ENCODE data around the gene VEPH1. TPM values are rescaled to one million over a fixed set of nuclear protein-coding genes. Genes with fewer than 3 reads are reported as not detected.

Gene VEPH1
- total and polyA plus RNA-seq, 9 of the 15 experiments (the other 6 are each of a cell fraction or from before 2014, with no cell fraction given): 4.5 to 15.6 (median 5.8) TPM

DNA sequence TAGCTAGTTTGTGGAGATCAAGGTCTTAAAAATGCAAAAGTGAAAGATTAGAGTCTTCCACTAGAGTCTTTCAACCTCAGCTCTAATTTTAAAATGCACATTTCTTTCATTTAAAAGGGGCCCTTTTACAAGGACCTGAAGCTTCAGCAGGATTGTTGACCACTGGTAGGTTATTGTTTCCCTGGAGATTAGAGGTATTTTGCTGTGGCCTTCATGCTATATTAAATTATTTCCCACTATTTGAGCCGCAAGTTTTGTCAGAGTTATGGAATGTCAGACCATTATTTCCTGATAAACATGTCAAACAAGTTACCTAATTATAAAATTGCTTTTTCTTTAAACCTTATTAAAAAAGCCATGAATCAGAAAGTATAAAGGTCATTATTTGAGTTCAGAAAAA, 240.2 kb downstream of the VEPH1 start:
- no peak overlapping the region for H3K4me2 ChIP-seq (ENCODE audit: insufficient read depth, low read length)
- no peak overlapping the region for H2AFZ ChIP-seq (ENCODE audit: low read depth, low read length)

DNA sequence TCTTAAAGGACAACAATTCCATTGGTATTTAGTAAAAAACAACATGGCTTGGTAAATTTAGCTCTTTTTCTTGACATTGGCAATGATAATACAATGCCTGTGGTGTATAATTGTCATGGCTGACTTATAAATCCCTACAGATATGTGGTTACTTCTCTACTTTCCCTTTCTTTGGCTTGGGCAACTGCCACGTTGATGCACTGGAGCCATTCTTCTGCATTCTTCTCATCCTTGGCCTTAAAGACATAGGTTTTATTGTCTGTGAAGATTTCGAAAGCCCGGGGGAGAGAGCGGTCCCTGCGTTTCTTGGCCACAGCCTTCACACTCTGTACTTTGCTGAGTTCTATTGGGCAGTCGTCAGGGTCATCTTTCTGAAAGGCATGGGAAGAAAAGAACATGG, 242.2 kb downstream of the VEPH1 start:
- Histone ChIP-seq H4K20me1 (replicated peaks; ENCODE audit: control insufficient read depth, insufficient read depth, low read length) (no peaks in the 10 kb centered on the region), H3K4me3 (no peak overlapping the region), H2AFZ (ENCODE audit: low read depth, low read length) (no peak overlapping the region; the same call in 1 of the 2 replicates), H3K79me2 (ENCODE audit: control insufficient read depth, insufficient read depth, low read length) (no peaks in the 10 kb centered on the region), H3K27me3 (ENCODE audit: control insufficient read depth in 2 of 2, insufficient read depth in 2 of 2, low read length in 2 of 2) (no peaks in the 10 kb centered on the region; a peak in 1 of 5 replicates), H3K9ac (ENCODE audit: insufficient read depth in 1 of 2, low read depth in 2 of 2, low read length in 2 of 2) (no peak overlapping the region), H3K4me2 (ENCODE audit: insufficient read depth, low read length) (no peak overlapping the region), H3K27ac (ENCODE audit: extremely low read depth, low read depth, low read length) (no peak overlapping the region), H3K9me3 (replicated peaks; ENCODE audit: control insufficient read depth, insufficient read depth, low read depth, low read length) (no peaks in the 10 kb centered on the region), H3K4me1 (replicated peaks in 1 of 2; ENCODE audit: control insufficient read depth in 2 of 2, insufficient read depth in 2 of 2, low read length in 2 of 2) (no peaks in the 10 kb centered on the region), H3K9me1 (ENCODE audit: control insufficient read depth, insufficient read depth, low read length) (no peaks in the 10 kb centered on the region), H3K36me3 (ENCODE audit: control insufficient read depth, insufficient read depth, low read length) (no peaks in the 10 kb centered on the region)
- BruUV-seq (replicated peaks): no TSS peak
- in situ Hi-C loops (cut with MboI): no loop called here
- ChIA-PET CTCF (ENCODE audit: low intra/inter-chr PET ratio) (no interaction called here), POLR2A (no interaction called here)
- FAIRE-seq (no peak), ATAC-seq (no peak), DNase-seq (ENCODE audit: extremely low read depth in 1 of 4, low spot score in 3 of 4) (no peak)
- intact Hi-C loops (cut with micrococcal nuclease): no loop called here
- 15% methylated on average over 6 of the region's 6 CpGs for WGBS (ENCODE audit: insufficient coverage, low coverage, missing lambda C conversion rate)
- TF ChIP-seq TSC22D4 (tag; IDR thresholded peaks at IDR 0.05) (no peak), ZNF175 (CRISPR knock-in tag; IDR thresholded peaks at IDR 0.05; ENCODE audit: low read depth) (no peak), ZNF431 (CRISPR knock-in tag; IDR thresholded peaks at IDR 0.05) (no peak), ZNF778 (CRISPR knock-in tag; IDR thresholded peaks at IDR 0.05) (no peak), THRAP3 (IDR thresholded peaks at IDR 0.05; ENCODE audit: borderline replicate concordance) (no peak), RHOXF2B (CRISPR knock-in tag; conservative IDR thresholded peaks at IDR 0.05) (no peak), SIRT6 (IDR thresholded peaks at IDR 0.05; ENCODE audit: low read depth, low read length) (no peak), POLR2AphosphoS2 (IDR thresholded peaks at IDR 0.05; ENCODE audit: low read length) (no peak), MAFG (tag; conservative IDR thresholded peaks at IDR 0.05) (no peak), MTA3 (IDR thresholded peaks at IDR 0.05; ENCODE audit: borderline replicate concordance) (no peak), NELFE (IDR thresholded peaks at IDR 0.05; ENCODE audit: insufficient read depth, insufficient read length) (no peak), DACH1 (IDR thresholded peaks at IDR 0.05; ENCODE audit: partially characterized antibody) (no peak)
- TF ChIP-seq, protein P1, sequence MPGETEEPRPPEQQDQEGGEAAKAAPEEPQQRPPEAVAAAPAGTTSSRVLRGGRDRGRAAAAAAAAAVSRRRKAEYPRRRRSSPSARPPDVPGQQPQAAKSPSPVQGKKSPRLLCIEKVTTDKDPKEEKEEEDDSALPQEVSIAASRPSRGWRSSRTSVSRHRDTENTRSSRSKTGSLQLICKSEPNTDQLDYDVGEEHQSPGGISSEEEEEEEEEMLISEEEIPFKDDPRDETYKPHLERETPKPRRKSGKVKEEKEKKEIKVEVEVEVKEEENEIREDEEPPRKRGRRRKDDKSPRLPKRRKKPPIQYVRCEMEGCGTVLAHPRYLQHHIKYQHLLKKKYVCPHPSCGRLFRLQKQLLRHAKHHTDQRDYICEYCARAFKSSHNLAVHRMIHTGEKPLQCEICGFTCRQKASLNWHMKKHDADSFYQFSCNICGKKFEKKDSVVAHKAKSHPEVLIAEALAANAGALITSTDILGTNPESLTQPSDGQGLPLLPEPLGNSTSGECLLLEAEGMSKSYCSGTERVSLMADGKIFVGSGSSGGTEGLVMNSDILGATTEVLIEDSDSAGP (CRISPR knock-in tag; IDR thresholded peaks at IDR 0.05): no peak

More for the DNA sequence above, 240.2 kb downstream of the VEPH1 start:
- DNase-seq (ENCODE audit: extremely low read depth in 1 of 4, low spot score in 3 of 4) (no peak), ATAC-seq (no peak), FAIRE-seq (no peak)
- Histone ChIP-seq H3K9ac (ENCODE audit: insufficient read depth in 1 of 2, low read depth in 2 of 2, low read length in 2 of 2) (no peak overlapping the region), H4K20me1 (replicated peaks; ENCODE audit: control insufficient read depth, insufficient read depth, low read length) (no peaks in the 10 kb centered on the region), H3K36me3 (ENCODE audit: control insufficient read depth, insufficient read depth, low read length) (no peaks in the 10 kb centered on the region), H3K4me1 (replicated peaks in 1 of 2; ENCODE audit: control insufficient read depth in 2 of 2, insufficient read depth in 2 of 2, low read length in 2 of 2) (no peaks in the 10 kb centered on the region), H3K9me1 (ENCODE audit: control insufficient read depth, insufficient read depth, low read length) (no peaks in the 10 kb centered on the region), H3K79me2 (ENCODE audit: control insufficient read depth, insufficient read depth, low read length) (no peaks in the 10 kb centered on the region), H3K4me3 (no peak overlapping the region), H3K27me3 (ENCODE audit: control insufficient read depth in 2 of 2, insufficient read depth in 2 of 2, low read length in 2 of 2) (no peaks in the 10 kb centered on the region), H3K9me3 (replicated peaks; ENCODE audit: control insufficient read depth, insufficient read depth, low read depth, low read length) (no peaks in the 10 kb centered on the region), H3K27ac (ENCODE audit: extremely low read depth, low read depth, low read length) (no peak overlapping the region)
- POLR2A ChIA-PET: no interaction called here
- in situ Hi-C loops (cut with MboI): no loop called here
- CTCF ChIA-PET (ENCODE audit: low intra/inter-chr PET ratio): no interaction called here
- no TSS peak for BruUV-seq (replicated peaks)
- TF ChIP-seq ZNF146 (CRISPR knock-in tag; IDR thresholded peaks at IDR 0.05; ENCODE audit: unreplicated experiment) (no peak), U2AF1 (optimal IDR thresholded peaks at IDR 0.05; ENCODE audit: low read depth, low read length) (no peak), BMI1 (IDR thresholded peaks at IDR 0.05; ENCODE audit: low read length) (no peak)
- intact Hi-C loops (cut with micrococcal nuclease): no loop called here
- WGBS (ENCODE audit: insufficient coverage, low coverage, missing lambda C conversion rate): 21% methylated on average over 1 of the region's 1 CpG
